ENCODE data around the gene ACSS1. TPM values are rescaled to one million over a fixed set of nuclear protein-coding genes. Genes with fewer than 3 reads are reported as not detected.

ACSS1 gene
- total and polyA plus RNA-seq, 2 of the 8 experiments (the other 6 are each of a cell fraction or from before 2014, with no cell fraction given), result 2.6 to 3.4 TPM

- Histone ChIP-seq H3K4ac (replicated peaks; ENCODE audit: insufficient read length, low read depth, low read length) (no peak overlapping the region), H2BK120ac (replicated peaks; ENCODE audit: low read depth, low read length) (no peak overlapping the region), H3K4me3 (ENCODE audit: extremely low read depth in 1 of 4, insufficient read depth in 2 of 4, low read depth in 3 of 4, low read length in 4 of 4) (no peak overlapping the region), H3K27me3 (replicated peaks in 1 of 4; ENCODE audit: control insufficient read depth in 3 of 4, extremely low read depth in 1 of 4, insufficient read depth in 3 of 4, low read length in 3 of 4) (no peaks in the 10 kb centered on the region; a peak in 1 of 7 replicates), H3K9ac (replicated peaks in 1 of 4; ENCODE audit: extremely low read depth in 1 of 4, low read depth in 3 of 4, low read length in 3 of 4) (no peak overlapping the region), H2BK20ac (ENCODE audit: low read length) (no peak overlapping the region), H3K23me2 (ENCODE audit: low read depth, low read length) (no peaks in the 10 kb centered on the region), H3K36me3 (ENCODE audit: control insufficient read depth in 2 of 4, insufficient read depth in 4 of 4, low read length in 3 of 4) (no peaks in the 10 kb centered on the region), H4K5ac (ENCODE audit: insufficient read length, low read depth, low read length) (no peak overlapping the region), H3K18ac (ENCODE audit: extremely low read depth, low read length) (no peak overlapping the region), H3K56ac (replicated peaks; ENCODE audit: insufficient read length, low read depth, low read length) (no peak overlapping the region), H3K4me2 (ENCODE audit: insufficient read depth in 1 of 2, low read depth in 2 of 2, low read length in 2 of 2) (no peak overlapping the region), H2BK5ac (ENCODE audit: low read depth, low read length) (no peak overlapping the region), H3K4me1 (replicated peaks in 1 of 4; ENCODE audit: control insufficient read depth in 3 of 4, insufficient read depth in 4 of 4, low read length in 3 of 4) (no peaks in the 10 kb centered on the region; a peak in 1 of 7 replicates), H2BK15ac (ENCODE audit: low read length) (no peak overlapping the region), H3K9me3 (ENCODE audit: insufficient read depth in 2 of 2, low read depth in 1 of 2, low read length in 1 of 2) (no peaks in the 10 kb centered on the region), H4K91ac (replicated peaks; ENCODE audit: insufficient read length, low read length) (no peak overlapping the region), H2AK5ac (ENCODE audit: low read depth, low read length) (no peak overlapping the region), H3K79me2 (ENCODE audit: control insufficient read depth in 1 of 2, insufficient read depth in 2 of 2, low read length in 2 of 2) (no peaks in the 10 kb centered on the region), H3K27ac (ENCODE audit: low read depth, low read length) (no peak overlapping the region), H2BK12ac (ENCODE audit: low read depth, low read length) (no peak overlapping the region), H2AFZ (ENCODE audit: low read length) (no peak overlapping the region), H3K79me1 (ENCODE audit: low read depth, low read length) (no peaks in the 10 kb centered on the region), H3K14ac (ENCODE audit: insufficient read length) (no peak overlapping the region), H3K23ac (ENCODE audit: insufficient read length) (no peak overlapping the region), H4K8ac (ENCODE audit: extremely low read depth, insufficient read depth, low read length) (no peak overlapping the region), H4K20me1 (replicated peaks in 1 of 2; ENCODE audit: control insufficient read depth in 1 of 2, insufficient read depth in 2 of 2, low read length in 2 of 2) (no peaks in the 10 kb centered on the region)
- FAIRE-seq (no peak), DNase-seq (ENCODE audit: low read depth in 1 of 2, low spot score in 2 of 2) (no peak)
- POLR2A ChIA-PET (ENCODE audit: partially characterized antibody), result no interaction called here
- TF ChIP-seq CBX8 (IDR thresholded peaks at IDR 0.05; ENCODE audit: borderline replicate concordance, low read depth, low read length) (no peak), TBP (IDR thresholded peaks at IDR 0.05; ENCODE audit: low read depth, low read length) (no peak), BACH1 (IDR thresholded peaks at IDR 0.05; ENCODE audit: low read length) (no peak), RBBP5 (IDR thresholded peaks at IDR 0.05; ENCODE audit: borderline replicate concordance, low read depth, low read length) (no peak), EZH2 (IDR thresholded peaks at IDR 0.05; ENCODE audit: low read depth, low read length, severe bottlenecking) (no peak), ZNF274 (IDR thresholded peaks at IDR 0.05; ENCODE audit: borderline replicate concordance, extremely low read depth, low read length) (no peak)
- TF ChIP-seq, protein P1, sequence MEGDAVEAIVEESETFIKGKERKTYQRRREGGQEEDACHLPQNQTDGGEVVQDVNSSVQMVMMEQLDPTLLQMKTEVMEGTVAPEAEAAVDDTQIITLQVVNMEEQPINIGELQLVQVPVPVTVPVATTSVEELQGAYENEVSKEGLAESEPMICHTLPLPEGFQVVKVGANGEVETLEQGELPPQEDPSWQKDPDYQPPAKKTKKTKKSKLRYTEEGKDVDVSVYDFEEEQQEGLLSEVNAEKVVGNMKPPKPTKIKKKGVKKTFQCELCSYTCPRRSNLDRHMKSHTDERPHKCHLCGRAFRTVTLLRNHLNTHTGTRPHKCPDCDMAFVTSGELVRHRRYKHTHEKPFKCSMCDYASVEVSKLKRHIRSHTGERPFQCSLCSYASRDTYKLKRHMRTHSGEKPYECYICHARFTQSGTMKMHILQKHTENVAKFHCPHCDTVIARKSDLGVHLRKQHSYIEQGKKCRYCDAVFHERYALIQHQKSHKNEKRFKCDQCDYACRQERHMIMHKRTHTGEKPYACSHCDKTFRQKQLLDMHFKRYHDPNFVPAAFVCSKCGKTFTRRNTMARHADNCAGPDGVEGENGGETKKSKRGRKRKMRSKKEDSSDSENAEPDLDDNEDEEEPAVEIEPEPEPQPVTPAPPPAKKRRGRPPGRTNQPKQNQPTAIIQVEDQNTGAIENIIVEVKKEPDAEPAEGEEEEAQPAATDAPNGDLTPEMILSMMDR (IDR thresholded peaks at IDR 0.05; ENCODE audit: control extremely low read depth in 1 of 3, insufficient read depth in 1 of 3, low read depth in 1 of 3, low read length in 3 of 3), result no peak
- CTCF ChIA-PET (ENCODE audit: partially characterized antibody), result no interaction called here
- WGBS, 2 experiments (ENCODE audit: extremely low coverage in 1 of 2, insufficient coverage in 1 of 2, insufficient read length in 1 of 2, insufficient replicate concordance in 2 of 2, low coverage in 1 of 2, low lambda C conversion rate in 2 of 2, missing lambda C conversion rate in 1 of 2), result 92% methylated on average over 21 of the region's 21 CpGs; no CpG with 5 or more reads in 1 of the 2 experiments
Measured at GRCh38 chr20:25041813-25042530, 16.0 kb downstream of the ACSS1 start.
